Smooth muscle cell (in vitro differentiated cells): Measurements from ENCODE around the gene DTNBP1. TPM values are rescaled to one million over a fixed set of nuclear protein-coding genes. Genes with fewer than 3 reads are reported as not detected.
A peak's percentile ranks its signal among the peaks of the same experiment; 100 is the strongest.

Experiments
- DNase-seq: peaks from one replicate; lab custom pipeline; 2025; ENCODE audit not compliant: unreplicated experiment; lab: John Stamatoyannopoulos, UW
- H2AFZ ChIP-seq: fragments of 200-600 bp; sonication (generic); 2 replicates; pipeline ENCODE4 v1.6.0; 2016; ENCODE audit warnings: antibody characterized with exemption, low read depth, mild to moderate bottlenecking
- H3F3A ChIP-seq: fragments of 200-600 bp; sonication (generic); 2 replicates; pipeline ENCODE4 v1.6.0; 2017; ENCODE audit warnings: antibody characterized with exemption, low read depth
- H3K27ac ChIP-seq: fragments of 200-600 bp; sonication (generic); 2 replicates; pipeline ENCODE4 v1.5.1; 2016; ENCODE audit warnings: low read depth, mild to moderate bottlenecking
- H3K27me3 ChIP-seq: fragments of 200-600 bp; sonication (generic); 2 replicates; pipeline ENCODE4 v1.6.1; 2016; ENCODE audit warnings: low read depth, mild to moderate bottlenecking
- H3K36me3 ChIP-seq: fragments of 200-600 bp; sonication (generic); 2 replicates; pipeline ENCODE4 v1.5.1; 2016; ENCODE audit warnings: low read depth
- H3K4me1 ChIP-seq: fragments of 200-600 bp; sonication (generic); 2 replicates; pipeline ENCODE4 v1.5.1; 2016; ENCODE audit warnings: low read depth
- H3K4me2 ChIP-seq: fragments of 200-600 bp; sonication (generic); 2 replicates; pipeline ENCODE4 v1.6.0; 2016; ENCODE audit warnings: mild to moderate bottlenecking
- H3K4me3 ChIP-seq: fragments of 200-600 bp; sonication (generic); 2 replicates; pipeline ENCODE4 v1.5.1; 2016; ENCODE audit warnings: mild to moderate bottlenecking
- H3K79me2 ChIP-seq: fragments of 200-600 bp; sonication (generic); 2 replicates; pipeline ENCODE4 v1.6.0; 2016; ENCODE audit warnings: low read depth, mild to moderate bottlenecking
- H3K9ac ChIP-seq: fragments of 200-600 bp; sonication (generic); 2 replicates; pipeline ENCODE4 v1.6.0; 2016; ENCODE audit warnings: low read depth
- H3K9me3 ChIP-seq: fragments of 200-600 bp; sonication (generic); replicated peaks from 2 replicates; pipeline ENCODE4 v1.5.1; 2016; ENCODE audit warnings: low read depth
- H4K20me1 ChIP-seq: fragments of 200-600 bp; sonication (generic); 2 replicates; pipeline ENCODE4 v1.6.0; 2016; ENCODE audit warnings: low read depth
- CTCF ChIP-seq: fragments of 200-600 bp; sonication (generic); IDR thresholded peaks from 2 replicates; pipeline ENCODE4 v1.5.1; 2017; ENCODE audit warnings: borderline replicate concordance, mild to moderate bottlenecking, antibody characterized with exemption; ENCODE audit not compliant: insufficient read depth, poor library complexity, severe bottlenecking
- WGBS: methylation state at CpG from one replicate; pipeline ENCODE4 v1.1.7; 2016; ENCODE audit warnings: low lambda C conversion rate; 5-methylcytosine and 5-hydroxymethylcytosine counted together
- polyA plus RNA-seq: library from polyadenylated mRNA; unstranded; fragments of >200 nt; fragmentation: Nextera tagmentation; extraction: Ambion mirVana; gene quantifications from 2 replicates; pipeline ENCODE4 v1.2.1, GENCODE V29; 2016
- total RNA-seq: library from RNA; depleted of rRNA; stranded (reverse); fragments of >200 nt; gene quantifications from 2 replicates; pipeline ENCODE4 v1.2.3, GENCODE V29; 2014

DTNBP1 gene
- total and polyA plus RNA-seq, 2 experiments from 2014 or later: 11.9 to 24.2 TPM

DNA sequence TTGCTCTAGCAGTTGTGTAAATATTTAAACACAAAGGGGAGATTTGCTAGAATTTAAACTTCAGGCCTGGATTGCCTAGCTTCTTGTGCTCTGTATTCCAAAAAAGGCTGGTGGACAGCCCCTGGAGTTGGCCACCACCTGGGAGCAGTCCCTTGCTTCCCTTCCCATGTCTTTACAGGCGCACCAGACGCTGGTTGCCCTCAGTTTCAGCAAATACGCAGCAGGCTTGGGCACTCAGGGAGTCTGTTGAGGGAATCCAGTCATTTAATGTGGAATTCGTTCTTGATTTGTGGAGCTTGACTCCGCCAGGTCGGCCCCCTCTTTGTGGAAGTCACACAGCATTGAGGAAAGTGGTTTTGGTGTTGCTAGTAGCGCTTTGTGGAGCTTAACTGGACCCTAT, 156.8 kb downstream of the DTNBP1 start:
- H3K4me2 ChIP-seq: no peak overlapping the region
- DNase-seq: no peak
- 96% methylated on average over 7 of the region's 7 CpGs for WGBS
- no peak for TF ChIP-seq CTCF
- H4K20me1 ChIP-seq: peaks cover 82% of the 10 kb centered on the region
- H2AFZ ChIP-seq: no peak overlapping the region
- no peaks in the 10 kb centered on the region for H3K9me3 ChIP-seq
- H3K4me3 ChIP-seq: no peak overlapping the region
- H3K79me2 ChIP-seq: no peaks in the 10 kb centered on the region
- no peaks in the 10 kb centered on the region for H3K27me3 ChIP-seq
- no peak overlapping the region for H3K27ac ChIP-seq
- no peaks in the 10 kb centered on the region for H3F3A ChIP-seq
- no peaks in the 10 kb centered on the region for H3K36me3 ChIP-seq
- H3K9ac ChIP-seq: no peak overlapping the region
- no peaks in the 10 kb centered on the region for H3K4me1 ChIP-seq

DNA sequence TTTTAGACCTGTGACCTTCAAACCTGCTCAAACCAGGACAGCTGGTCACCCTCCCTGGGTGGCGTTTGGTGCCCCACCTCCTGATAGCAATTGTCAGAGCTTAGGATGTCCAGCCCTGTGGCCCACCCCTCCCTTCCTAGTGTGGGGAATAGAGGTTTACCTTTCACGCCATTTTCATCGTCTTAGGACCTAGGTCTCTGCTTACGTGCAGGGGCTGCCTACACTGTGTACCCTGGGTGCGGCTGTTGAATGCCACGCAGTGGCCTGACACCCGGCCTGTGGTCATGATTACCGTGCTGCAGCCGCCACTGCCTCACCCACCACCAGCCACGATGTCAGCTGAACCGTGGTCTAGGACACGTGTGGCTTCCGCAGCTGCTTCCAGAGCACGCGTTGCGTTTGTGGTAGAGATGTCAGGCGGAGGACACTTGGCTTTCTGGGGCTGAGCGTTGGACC, 157.3 kb downstream of the DTNBP1 start:
- Histone ChIP-seq H3K9ac (no peak overlapping the region), H3F3A (no peaks in the 10 kb centered on the region), H3K27me3 (no peaks in the 10 kb centered on the region), H3K79me2 (no peaks in the 10 kb centered on the region), H3K27ac (no peak overlapping the region), H3K4me1 (no peaks in the 10 kb centered on the region), H4K20me1 (peaks cover 81% of the 10 kb centered on the region), H3K9me3 (no peaks in the 10 kb centered on the region), H3K36me3 (no peaks in the 10 kb centered on the region), H2AFZ (no peak overlapping the region), H3K4me2 (peak overlapping the region; percentile 74), H3K4me3 (no peak overlapping the region)
- no peak for TF ChIP-seq CTCF
- 97% methylated on average over 18 of the region's 18 CpGs for WGBS
- no peak for DNase-seq

GRCh38 chr6:15504581-15505350, 158.1 kb downstream of the DTNBP1 start:
- Histone ChIP-seq H3F3A (no peaks in the 10 kb centered on the region), H3K27me3 (no peaks in the 10 kb centered on the region), H2AFZ (no peak overlapping the region), H3K9ac (no peak overlapping the region), H4K20me1 (peaks cover 81% of the 10 kb centered on the region), H3K27ac (peak overlapping the region; percentile 22), H3K36me3 (no peaks in the 10 kb centered on the region), H3K4me3 (peak overlapping the region; percentile 17), H3K4me1 (no peaks in the 10 kb centered on the region), H3K9me3 (no peaks in the 10 kb centered on the region), H3K4me2 (peak overlapping the region; percentile 74), H3K79me2 (no peaks in the 10 kb centered on the region)
- TF ChIP-seq CTCF: no peak
- WGBS: 51% methylated on average over 26 of the region's 26 CpGs
- DNase-seq: peak; percentile 37
